ENCODE measurements around the gene SLC9A3. TPM values are rescaled to one million over a fixed set of nuclear protein-coding genes. Genes with fewer than 3 reads are reported as not detected.

The SLC9A3 gene
- polyA plus RNA-seq, 1 experiment, result 0.76 TPM

GRCh38 chr5:462051-462481, 62.2 kb downstream of the SLC9A3 start:
- H3K27me3 ChIP-seq (ENCODE audit: control insufficient read depth, insufficient read depth, low read length), result no peaks in the 10 kb centered on the region
- no peaks in the 10 kb centered on the region; the same call in 1 of the 2 replicates for H3K9me3 ChIP-seq (ENCODE audit: control insufficient read depth, insufficient read depth, low read length)
- POLR2A ChIA-PET, result no interaction called here
- CTCF ChIA-PET, result no interaction called here
- H3K4me3 ChIP-seq (ENCODE audit: low read depth, low read length), result no peak overlapping the region
- DNase-seq (ENCODE audit: low read depth, low spot score), result no peak
- no peak for TF ChIP-seq CTCF (IDR thresholded peaks at IDR 0.05; ENCODE audit: low read depth, low read length)
- H3K27ac ChIP-seq (ENCODE audit: low read depth, low read length), result no peak overlapping the region

GRCh38 chr5:460273-460625, 64.0 kb downstream of the SLC9A3 start:
- ChIA-PET CTCF (interaction anchor here (1.4 kb wide), 1 partner anchor 14 kb away, joined by 6 read pairs; no protein-coding TSS in a partner anchor), POLR2A (no interaction called here)
- TF ChIP-seq CTCF (IDR thresholded peaks at IDR 0.05; ENCODE audit: low read depth, low read length), result no peak
- Histone ChIP-seq H3K27ac (ENCODE audit: low read depth, low read length) (no peak overlapping the region), H3K27me3 (ENCODE audit: control insufficient read depth, insufficient read depth, low read length) (no peaks in the 10 kb centered on the region), H3K9me3 (ENCODE audit: control insufficient read depth, insufficient read depth, low read length) (no peaks in the 10 kb centered on the region; the same call in 1 of the 2 replicates), H3K4me3 (ENCODE audit: low read depth, low read length) (no peak overlapping the region)
- no peak for DNase-seq (ENCODE audit: low read depth, low spot score)

GRCh38 chr5:459562-460272, 64.5 kb downstream of the SLC9A3 start:
- no peak for DNase-seq (ENCODE audit: low read depth, low spot score)
- no peaks in the 10 kb centered on the region for H3K27me3 ChIP-seq (ENCODE audit: control insufficient read depth, insufficient read depth, low read length)
- CTCF ChIA-PET, result interaction anchor here (1.4 kb wide), 1 partner anchor 13 kb away, joined by 6 read pairs; no protein-coding TSS in a partner anchor
- no peaks in the 10 kb centered on the region; the same call in 1 of the 2 replicates for H3K9me3 ChIP-seq (ENCODE audit: control insufficient read depth, insufficient read depth, low read length)
- POLR2A ChIA-PET, result no interaction called here
- H3K4me3 ChIP-seq (ENCODE audit: low read depth, low read length), result no peak overlapping the region
- no peak for TF ChIP-seq CTCF (IDR thresholded peaks at IDR 0.05; ENCODE audit: low read depth, low read length)
- no peak overlapping the region for H3K27ac ChIP-seq (ENCODE audit: low read depth, low read length)

- ChIA-PET CTCF (no interaction called here), POLR2A (no interaction called here)
These were observed 65.5 kb downstream of the SLC9A3 start for GRCh38 chr5:458547-459353.

More at GRCh38 chr5:458547-459353, 65.5 kb downstream of the SLC9A3 start:
- Histone ChIP-seq H3K4me3 (ENCODE audit: low read depth, low read length) (no peak overlapping the region), H3K27ac (ENCODE audit: low read depth, low read length) (no peak overlapping the region), H3K27me3 (ENCODE audit: control insufficient read depth, insufficient read depth, low read length) (no peaks in the 10 kb centered on the region), H3K9me3 (ENCODE audit: control insufficient read depth, insufficient read depth, low read length) (no peaks in the 10 kb centered on the region; the same call in 1 of the 2 replicates)
- DNase-seq (ENCODE audit: low read depth, low spot score), result no peak
- TF ChIP-seq CTCF (IDR thresholded peaks at IDR 0.05; ENCODE audit: low read depth, low read length), result no peak

Measured in AG04450 (cell line).